Measurements from ENCODE around the gene UQCC2. TPM values are rescaled to one million over a fixed set of nuclear protein-coding genes. Genes with fewer than 3 reads are reported as not detected.

UQCC2 gene
- total RNA-seq, 1 experiment from 2014 or later, result 66.4 TPM

GRCh38 chr6:33691456-33692077 lies 19.9 kb downstream of the UQCC2 start:
- DNase-seq (ENCODE audit: low read depth), result no peak

DNA sequence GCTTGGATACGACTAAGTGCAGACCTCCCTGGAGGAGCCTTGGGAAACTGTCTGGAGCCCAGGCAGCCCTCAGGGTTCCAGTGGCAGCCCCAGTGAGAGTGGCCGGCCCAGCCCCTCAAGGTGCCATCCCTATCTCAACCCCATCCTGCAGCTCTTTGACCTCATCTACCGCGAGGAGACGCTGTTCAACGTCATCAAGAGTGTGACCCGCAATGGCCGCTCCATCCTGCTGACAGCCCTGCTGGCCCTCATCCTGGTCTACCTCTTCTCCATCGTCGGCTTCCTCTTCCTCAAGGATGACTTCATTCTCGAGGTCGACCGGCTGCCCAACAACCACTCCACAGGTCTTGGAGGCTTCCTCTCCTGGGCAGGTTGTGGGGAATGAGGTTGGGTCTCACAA lies 20.7 kb downstream of the UQCC2 start:
- DNase-seq (ENCODE audit: low read depth), result no peak

- peak; percentile 64 for DNase-seq (ENCODE audit: low read depth)
These were observed 21.6 kb downstream of the UQCC2 start for GRCh38 chr6:33689879-33690278.

DNA sequence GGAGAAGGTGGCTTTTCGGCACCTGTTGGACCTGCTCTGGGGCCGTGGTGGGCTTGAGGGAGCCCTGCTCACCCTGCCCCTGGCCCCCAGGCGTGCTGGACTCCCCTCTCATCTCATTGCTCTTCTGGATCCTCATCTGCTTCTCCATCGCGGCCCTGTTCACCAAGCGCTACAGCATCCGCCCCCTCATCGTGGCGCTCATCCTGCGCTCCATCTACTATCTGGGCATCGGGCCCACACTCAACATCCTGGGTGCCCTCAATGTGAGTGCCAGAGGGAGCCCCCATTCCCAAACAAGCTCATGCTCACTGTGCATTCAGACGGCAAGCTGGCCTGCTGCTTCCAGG lies 22.4 kb downstream of the UQCC2 start:
- DNase-seq (ENCODE audit: low read depth), result no peak

DNA sequence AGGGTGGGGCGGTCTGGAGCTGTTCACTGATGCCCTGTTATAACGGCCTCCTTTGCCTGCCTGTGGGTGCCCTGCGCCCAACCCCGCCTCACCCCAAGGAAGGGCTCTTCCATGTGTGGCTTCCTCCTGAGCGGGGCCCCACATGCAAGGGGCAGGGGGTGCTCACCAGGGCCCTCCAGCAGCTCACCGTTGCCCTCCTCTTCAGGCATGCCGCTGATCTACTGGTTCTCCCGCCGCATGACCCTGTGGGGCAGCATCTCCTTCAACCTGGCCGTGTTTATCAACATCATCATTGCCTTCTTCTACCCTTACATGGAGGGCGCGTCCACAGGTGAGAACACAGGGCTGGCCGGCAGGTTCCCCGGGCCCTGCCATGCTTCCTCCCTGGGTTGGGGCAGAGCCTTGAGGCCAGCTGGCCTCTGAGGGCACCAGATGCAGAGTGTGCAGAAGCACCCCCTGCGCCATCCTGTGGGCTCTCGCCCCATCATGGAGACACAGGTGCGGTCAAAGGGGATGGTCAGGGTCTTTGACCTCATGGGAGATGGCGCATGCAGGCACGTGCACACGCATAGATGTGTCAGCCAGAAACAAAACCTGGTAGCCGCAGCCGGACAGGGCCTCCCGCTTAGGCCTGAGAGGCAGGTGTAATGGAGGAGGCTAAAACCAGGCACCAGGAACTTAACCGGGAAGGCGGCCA lies 22.9 kb downstream of the UQCC2 start:
- no peak for DNase-seq (ENCODE audit: low read depth)

DNA sequence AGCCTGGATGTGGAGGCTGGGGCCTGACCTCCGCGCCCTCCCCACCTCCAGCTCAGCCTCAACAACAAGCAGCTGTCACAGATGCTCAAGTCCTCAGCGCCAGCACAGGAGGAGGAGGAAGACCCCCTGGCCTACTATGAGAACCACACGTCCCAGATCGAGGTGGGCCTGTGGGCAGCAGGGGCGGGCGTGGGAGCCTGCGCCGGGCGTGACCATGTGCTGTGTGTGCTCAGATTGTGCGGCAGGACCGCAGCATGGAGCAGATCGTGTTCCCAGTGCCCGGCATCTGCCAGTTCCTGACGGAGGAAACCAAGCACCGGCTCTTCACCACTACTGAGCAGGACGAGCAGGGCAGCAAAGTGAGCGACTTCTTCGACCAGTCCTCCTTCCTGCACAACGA lies 23.5 kb downstream of the UQCC2 start:
- DNase-seq (ENCODE audit: low read depth), result no peak

DNA sequence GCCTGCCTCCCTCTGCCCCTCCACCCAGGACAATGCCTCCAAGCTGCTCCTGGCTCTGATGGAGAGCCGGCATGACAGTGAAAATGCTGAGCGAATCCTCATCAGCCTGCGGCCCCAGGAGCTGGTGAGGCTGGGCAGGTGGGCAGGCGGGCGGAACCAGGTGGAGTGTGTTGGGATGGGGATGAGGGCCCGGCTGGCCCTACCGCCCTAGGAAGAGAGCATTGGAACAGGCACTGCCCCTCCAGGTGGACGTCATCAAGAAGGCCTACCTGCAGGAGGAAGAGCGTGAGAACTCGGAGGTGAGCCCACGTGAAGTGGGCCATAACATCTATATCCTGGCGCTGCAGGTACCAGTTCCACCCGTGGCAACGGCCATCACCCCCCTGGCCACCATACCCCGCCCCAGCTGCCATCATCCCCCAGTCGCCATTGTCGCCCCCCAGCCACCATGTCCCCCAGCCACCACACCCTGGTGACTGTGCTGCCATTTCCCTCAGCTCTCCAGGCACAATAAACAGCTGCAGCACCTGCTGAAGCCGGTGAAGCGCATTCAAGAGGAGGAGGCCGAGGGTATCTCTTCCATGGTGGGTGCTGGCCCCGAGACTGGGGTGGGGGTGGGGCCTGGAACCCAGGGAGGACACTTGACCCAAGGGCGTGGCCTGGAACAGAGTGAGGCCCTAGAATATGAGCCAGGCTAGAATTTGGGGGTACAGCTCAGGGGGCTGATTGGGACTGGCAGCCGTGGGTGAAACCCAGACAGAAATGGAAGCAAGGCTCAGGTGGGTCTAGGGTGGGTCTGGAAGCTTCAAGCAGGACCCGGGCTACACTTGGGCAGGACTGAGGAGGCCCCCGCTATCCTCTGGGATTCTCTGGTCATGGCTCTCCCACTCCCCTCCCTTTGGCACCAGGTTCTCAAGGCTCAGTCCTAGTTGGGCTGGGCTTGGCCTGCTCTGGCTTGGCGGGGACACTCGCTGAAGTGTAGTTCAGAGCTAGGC lies 24.2 kb downstream of the UQCC2 start:
- no peak for DNase-seq (ENCODE audit: low read depth)

DNA sequence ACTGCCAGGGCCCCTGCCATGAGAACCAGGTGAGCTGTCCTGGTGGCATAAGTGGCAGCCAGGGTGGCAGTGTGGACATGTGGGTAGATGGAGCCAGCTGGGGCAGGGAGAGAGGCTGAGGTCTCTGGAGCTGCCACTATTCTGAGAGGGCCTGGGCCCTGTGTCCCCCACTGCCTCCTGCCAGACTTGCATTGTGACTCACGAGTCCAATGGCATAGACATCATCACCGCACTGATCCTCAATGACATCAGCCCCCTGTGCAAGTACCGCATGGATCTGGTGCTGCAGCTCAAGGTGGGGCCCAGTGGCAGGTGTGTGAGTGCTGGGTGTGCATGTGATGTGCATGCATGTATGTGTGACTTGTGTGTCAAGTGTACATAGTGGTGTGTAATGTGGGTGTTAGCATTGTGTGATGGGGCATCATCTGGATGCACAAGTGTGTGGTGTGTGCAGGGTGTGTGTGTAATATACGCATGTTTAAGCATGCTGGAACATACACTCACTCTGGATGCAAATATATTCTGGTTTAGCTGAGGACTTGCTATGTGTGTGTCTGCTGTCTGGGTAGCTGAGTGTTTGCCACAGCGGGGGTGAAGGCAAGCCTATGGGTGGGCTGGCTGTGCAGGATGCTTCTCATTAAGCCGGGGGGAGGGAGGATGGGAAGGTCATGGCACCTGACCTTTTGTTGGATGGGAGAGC lies 25.1 kb downstream of the UQCC2 start:
- no peak for DNase-seq (ENCODE audit: low read depth)

GRCh38 chr6:33685411-33686224 lies 25.9 kb downstream of the UQCC2 start:
- no peak for DNase-seq (ENCODE audit: low read depth)

GRCh38 chr6:33684983-33685382 lies 26.5 kb downstream of the UQCC2 start:
- DNase-seq (ENCODE audit: low read depth), result no peak

GRCh38 chr6:33684428-33684896 lies 27.0 kb downstream of the UQCC2 start:
- DNase-seq (ENCODE audit: low read depth), result no peak

DNA sequence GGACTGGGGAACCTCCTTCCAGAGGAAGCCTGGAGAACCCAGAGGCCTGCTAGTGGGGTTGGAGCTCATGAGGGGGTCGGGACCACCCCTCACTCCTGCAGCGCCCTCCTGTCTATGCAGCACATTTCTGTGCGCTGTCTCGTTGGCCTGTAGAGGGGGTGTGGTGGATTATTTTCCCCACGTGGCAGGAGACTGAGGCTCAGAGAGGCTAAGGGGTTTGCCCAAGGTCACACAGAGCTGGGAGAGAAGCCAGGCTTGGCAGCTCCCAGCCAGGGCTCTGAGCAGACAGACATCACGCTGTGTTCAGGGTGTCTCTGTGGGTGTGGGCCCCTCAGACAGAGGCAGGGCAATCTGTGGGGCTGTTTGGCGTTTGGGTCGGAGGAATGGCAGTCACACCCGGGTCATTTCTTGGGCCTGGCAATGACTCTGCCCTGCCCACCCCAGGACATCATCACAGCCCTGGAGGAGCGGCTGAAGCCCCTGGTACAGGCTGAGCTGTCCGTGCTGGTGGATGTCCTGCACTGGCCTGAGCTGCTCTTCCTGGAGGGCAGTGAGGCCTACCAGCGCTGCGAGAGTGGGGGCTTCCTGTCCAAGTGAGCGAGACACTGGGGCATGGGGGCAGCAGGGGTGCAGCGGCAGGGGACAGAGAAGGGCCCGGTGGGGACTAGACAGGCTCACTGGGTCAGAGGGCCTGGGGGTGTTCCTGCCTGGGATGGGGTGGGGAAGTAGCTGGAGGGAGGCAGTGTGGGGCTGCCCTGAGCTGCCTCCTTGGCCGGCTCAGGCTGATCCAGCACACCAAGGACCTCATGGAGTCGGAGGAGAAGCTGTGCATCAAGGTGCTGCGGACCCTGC lies 27.7 kb downstream of the UQCC2 start:
- no peak for DNase-seq (ENCODE audit: low read depth)

DNA sequence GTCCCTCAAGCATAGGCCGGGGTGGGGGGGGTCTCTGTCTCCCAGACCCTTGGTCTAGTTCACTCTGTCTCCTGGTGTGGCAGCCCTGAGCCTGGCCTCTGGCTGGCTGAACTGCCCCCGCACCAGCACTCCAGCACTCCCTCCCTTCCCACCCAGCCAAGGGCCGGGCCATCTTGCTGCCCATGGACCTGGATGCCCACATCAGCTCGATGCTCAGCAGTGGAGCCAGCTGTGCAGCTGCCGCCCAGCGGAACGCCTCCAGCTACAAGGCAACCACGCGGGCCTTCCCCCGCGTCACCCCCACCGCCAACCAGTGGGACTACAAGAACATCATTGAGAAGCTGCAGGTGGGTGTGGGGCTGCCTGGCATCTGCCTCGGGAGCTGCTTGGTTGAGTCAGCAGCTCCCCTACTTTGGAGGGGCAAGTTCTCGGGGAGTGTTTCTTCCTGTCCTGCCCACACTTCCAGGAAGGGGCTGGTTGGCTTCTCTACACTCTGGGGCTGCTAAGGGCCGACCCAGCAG lies 28.4 kb downstream of the UQCC2 start:
- DNase-seq (ENCODE audit: low read depth), result peak; percentile 46

- DNase-seq (ENCODE audit: low read depth), result no peak
These were observed 29.2 kb downstream of the UQCC2 start for GRCh38 chr6:33682341-33682740.

GRCh38 chr6:33679761-33680160 lies 31.7 kb downstream of the UQCC2 start:
- DNase-seq (ENCODE audit: low read depth), result no peak

- DNase-seq (ENCODE audit: low read depth), result no peak
These were observed 32.5 kb downstream of the UQCC2 start for GRCh38 chr6:33678932-33679490.

GRCh38 chr6:33678233-33678931 lies 33.1 kb downstream of the UQCC2 start:
- DNase-seq (ENCODE audit: low read depth), result no peak

DNA sequence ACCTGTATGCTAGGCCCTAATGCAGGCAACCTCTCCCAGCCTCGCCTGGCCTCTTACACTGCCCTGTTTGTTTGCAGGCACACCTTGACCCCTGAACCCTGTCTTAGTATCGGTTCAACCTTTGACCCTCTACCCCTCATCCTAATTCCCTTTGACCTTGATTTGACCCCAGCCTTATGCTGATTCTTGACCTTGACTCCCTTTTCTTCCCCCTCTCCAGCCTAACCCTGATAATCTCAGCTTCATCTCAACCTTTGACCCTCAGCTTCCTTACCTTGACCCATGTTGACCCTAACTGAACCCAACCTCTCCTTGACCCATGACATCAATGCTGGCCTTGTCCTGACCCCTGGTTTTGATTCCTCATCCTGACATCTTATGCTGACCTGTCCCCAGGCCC lies 33.8 kb downstream of the UQCC2 start:
- DNase-seq (ENCODE audit: low read depth), result no peak

GRCh38 chr6:33677143-33677660 lies 34.3 kb downstream of the UQCC2 start:
- no peak for DNase-seq (ENCODE audit: low read depth)

Data from RPMI7951 (cell line).